Mucosa of descending colon (tissue), 3 donors: ENCODE data around the gene HSFX3. TPM values are rescaled to one million over a fixed set of nuclear protein-coding genes. Genes with fewer than 3 reads are reported as not detected.
"Not testable (repeated sequence)": the region's sequence is repeated elsewhere in the genome, so short reads cannot be mapped to it uniquely, and the experiment has no call there.

Experiments
- ATAC-seq: fragments of 200-7000 bp; cut with Tn5 transposase; one replicate; pipeline ENCODE4 v1.9.1; 2020; ENCODE audit warnings: mild to moderate bottlenecking, moderate library complexity
- DNase-seq, 3 donors: peaks; one replicate each; pipeline ENCODE4 v3.0.0-alpha.2; 2020
- H3K36me3 ChIP-seq: fragments of 200-600 bp; one replicate; pipeline ENCODE4 v1.8.0; 2021; ENCODE audit warnings: low read depth, mild to moderate bottlenecking
- H3K4me1 ChIP-seq: fragments of 200-600 bp; one replicate; pipeline ENCODE4 v1.8.0; 2021; ENCODE audit warnings: low read depth, mild to moderate bottlenecking
- H3K4me3 ChIP-seq: fragments of 200-600 bp; one replicate; pipeline ENCODE4 v1.8.0; 2021; ENCODE audit warnings: mild to moderate bottlenecking
- H3K9me3 ChIP-seq: fragments of 200-600 bp; one replicate; pipeline ENCODE4 v1.8.0; 2021; ENCODE audit warnings: mild to moderate bottlenecking
- intact Hi-C, 2 donors: fragments of 100-400 bp; cut with DNase I in 1 of 2; cut with micrococcal nuclease in 1 of 2; formaldehyde crosslinking; loops; one replicate each; pipeline versions ENCODE4 v1.11.0 to v1.11.1; 2022; cut with DNase I, micrococcal nuclease
- total RNA-seq, 3 donors: library from RNA; stranded (reverse); fragmentation: NEBNext Ultra II Directional in 2 of 3; extraction: Animal tissue kit (Norgen Biotek cat#: 25700) in 2 of 3; gene quantifications; one replicate each; pipeline versions ENCODE4 v1.2.1 to v1.2.4, GENCODE V29; 2021 to 2023
- TF ChIP-seq, protein P1 (sequence below): fragments of 200-600 bp; IDR thresholded peaks from one replicate; pipeline ENCODE4 v1.8.0; 2022; ENCODE audit warnings: antibody characterized with exemption, mild to moderate bottlenecking
- donor health status: DM: no; HTN: no; CAD: no; lungs with moderate emphysema.
- donor health status: DM: no; HTN: no; CAD: no.
- donor health status: DM: no; HTN: yes; CAD: no.

The HSFX3 gene
- total RNA-seq, 3 donors from 2014 or later = not detected

GRCh38 chrX:149527705-149528104 is 22.0 kb downstream of the HSFX3 start:
- TF ChIP-seq, protein P1, sequence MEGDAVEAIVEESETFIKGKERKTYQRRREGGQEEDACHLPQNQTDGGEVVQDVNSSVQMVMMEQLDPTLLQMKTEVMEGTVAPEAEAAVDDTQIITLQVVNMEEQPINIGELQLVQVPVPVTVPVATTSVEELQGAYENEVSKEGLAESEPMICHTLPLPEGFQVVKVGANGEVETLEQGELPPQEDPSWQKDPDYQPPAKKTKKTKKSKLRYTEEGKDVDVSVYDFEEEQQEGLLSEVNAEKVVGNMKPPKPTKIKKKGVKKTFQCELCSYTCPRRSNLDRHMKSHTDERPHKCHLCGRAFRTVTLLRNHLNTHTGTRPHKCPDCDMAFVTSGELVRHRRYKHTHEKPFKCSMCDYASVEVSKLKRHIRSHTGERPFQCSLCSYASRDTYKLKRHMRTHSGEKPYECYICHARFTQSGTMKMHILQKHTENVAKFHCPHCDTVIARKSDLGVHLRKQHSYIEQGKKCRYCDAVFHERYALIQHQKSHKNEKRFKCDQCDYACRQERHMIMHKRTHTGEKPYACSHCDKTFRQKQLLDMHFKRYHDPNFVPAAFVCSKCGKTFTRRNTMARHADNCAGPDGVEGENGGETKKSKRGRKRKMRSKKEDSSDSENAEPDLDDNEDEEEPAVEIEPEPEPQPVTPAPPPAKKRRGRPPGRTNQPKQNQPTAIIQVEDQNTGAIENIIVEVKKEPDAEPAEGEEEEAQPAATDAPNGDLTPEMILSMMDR = no peak
- DNase-seq (peak in 1 of 3 donors; percentile 22), ATAC-seq (peak; percentile 44)
- H3K4me3 ChIP-seq = no peak overlapping the region
- no peaks in the 10 kb centered on the region for H3K9me3 ChIP-seq
- H3K4me1 ChIP-seq = no peaks in the 10 kb centered on the region
- no peaks in the 10 kb centered on the region for H3K36me3 ChIP-seq
- intact Hi-C loops = no loop called here

GRCh38 chrX:149526318-149527033 is 23.2 kb downstream of the HSFX3 start:
- intact Hi-C loops, H3K9me3 ChIP-seq, H3K36me3 ChIP-seq, H3K4me3 ChIP-seq, H3K4me1 ChIP-seq, ATAC-seq, DNase-seq: not testable (repeated sequence)

GRCh38 chrX:149525903-149526302 is 23.8 kb downstream of the HSFX3 start:
- H3K4me3 ChIP-seq, H3K4me1 ChIP-seq, H3K9me3 ChIP-seq, intact Hi-C loops, DNase-seq, H3K36me3 ChIP-seq: not testable (repeated sequence)
- ATAC-seq = peak; percentile 49

DNA sequence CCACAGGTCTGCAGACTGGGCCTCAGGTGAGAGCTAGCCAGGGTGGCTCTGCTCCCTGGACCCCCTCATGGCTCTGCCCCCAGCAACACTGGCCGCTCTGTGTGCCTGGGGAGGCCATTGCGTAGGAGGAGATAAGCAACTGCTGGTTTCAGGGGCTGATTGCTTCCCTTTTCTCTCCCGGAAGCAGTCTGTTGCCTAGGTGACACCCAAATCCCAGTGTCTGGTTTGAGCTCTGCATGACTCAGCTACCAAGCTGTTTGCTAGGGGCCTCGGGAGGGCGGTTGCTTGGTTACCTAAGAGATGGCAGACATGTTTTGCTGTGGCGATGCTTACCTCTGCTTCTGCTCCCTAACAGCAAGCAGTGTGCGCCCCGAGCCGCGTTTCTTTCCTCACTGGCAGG is 24.3 kb downstream of the HSFX3 start:
- peak; percentile 19 to 70 (median 36) for DNase-seq

GRCh38 chrX:149522916-149523315 is 26.8 kb downstream of the HSFX3 start:
- intact Hi-C loops = no loop called here
- Histone ChIP-seq H3K4me3 (no peak overlapping the region), H3K9me3 (no peaks in the 10 kb centered on the region), H3K36me3 (no peaks in the 10 kb centered on the region), H3K4me1 (peaks cover 2% of the 10 kb centered on the region)
- TF ChIP-seq, protein P1 = no peak
- ATAC-seq (peak; percentile 67), DNase-seq (peak in 1 of 3 donors; percentile 17)

More for the DNA sequence above, 24.3 kb downstream of the HSFX3 start:
- H3K4me1 ChIP-seq, H3K36me3 ChIP-seq, H3K4me3 ChIP-seq, intact Hi-C loops, H3K9me3 ChIP-seq: not testable (repeated sequence)
- ATAC-seq = peak; percentile 82

DNA sequence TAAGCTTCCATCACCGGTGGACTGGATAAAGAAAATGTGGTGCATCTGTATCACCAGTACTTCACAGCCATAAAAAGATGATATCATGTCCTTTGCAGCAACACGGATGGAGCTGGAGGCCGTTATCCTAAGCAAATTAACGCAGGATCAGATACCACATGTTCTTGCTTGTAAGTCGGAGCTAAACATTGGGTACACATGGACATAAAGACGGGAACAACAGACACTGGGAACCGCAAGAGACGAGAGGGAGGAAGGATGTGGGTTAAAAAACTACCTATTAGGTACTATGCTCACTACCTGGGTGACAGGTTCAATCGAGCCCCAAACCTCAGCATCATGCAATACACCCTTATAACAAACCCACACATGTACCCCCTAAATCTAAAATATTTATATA is 28.3 kb downstream of the HSFX3 start:
- intact Hi-C loops = no loop called here
- TF ChIP-seq, protein P1 = no peak
- no peak for DNase-seq

GRCh38 chrX:149520636-149521277 is 29.0 kb downstream of the HSFX3 start:
- H3K4me1 ChIP-seq, ATAC-seq, DNase-seq, H3K4me3 ChIP-seq, H3K36me3 ChIP-seq, intact Hi-C loops, H3K9me3 ChIP-seq: not testable (repeated sequence)

More for the DNA sequence above, 28.3 kb downstream of the HSFX3 start:
- ATAC-seq = no peak
- peaks cover 2% of the 10 kb centered on the region for H3K4me1 ChIP-seq
- no peaks in the 10 kb centered on the region for H3K36me3 ChIP-seq
- no peaks in the 10 kb centered on the region for H3K9me3 ChIP-seq
- H3K4me3 ChIP-seq = no peak overlapping the region
